DND-41 (cell line): ENCODE measurements around the gene PNKD.

Source experiments
- ATAC-seq: fragments of 200-7000 bp; cut with Tn5 transposase; 3 replicates; pipeline ENCODE4 v1.9.1; 2021; ENCODE audit warnings: low read depth; ENCODE audit not compliant: insufficient read depth
- DNase-seq: peaks from one replicate; pipeline ENCODE4 v3.0.0-alpha.2; 2020
- H2AFZ ChIP-seq: 2 replicates; pipeline ENCODE4 v1.6.0; 2012; ENCODE audit warnings: low read depth, low read length
- H3K27ac ChIP-seq: 2 replicates; pipeline ENCODE4 v1.5.1; 2012; ENCODE audit warnings: low read length, inconsistent platforms
- H3K27me3 ChIP-seq: fragments of 200-600 bp; sonication (generic); 2 replicates; pipeline ENCODE4 v1.6.0; 2012; ENCODE audit warnings: low read length, mild to moderate bottlenecking, inconsistent platforms; ENCODE audit not compliant: insufficient read depth, poor library complexity
- H3K36me3 ChIP-seq: 2 replicates; pipeline ENCODE4 v1.5.1; 2012; ENCODE audit warnings: low read length, inconsistent platforms; ENCODE audit not compliant: insufficient read depth
- H3K4me1 ChIP-seq: 2 replicates; pipeline ENCODE4 v1.5.1; 2012; ENCODE audit warnings: mild to moderate bottlenecking, low read length; ENCODE audit not compliant: insufficient read depth
- H3K4me2 ChIP-seq: 2 replicates; pipeline ENCODE4 v1.6.0; 2012; ENCODE audit warnings: mild to moderate bottlenecking, moderate library complexity, low read length, inconsistent platforms; ENCODE audit not compliant: insufficient read depth
- H3K4me3 ChIP-seq, 2 experiments: fragments of 200-600 bp in 1 of 2; shearing (Covaris generic) in 1 of 2; 2 replicates each; pipeline ENCODE4 v1.5.1; 2012 to 2016; ENCODE audit warnings: inconsistent platforms in 2 of 2, low read length in 2 of 2, mild to moderate bottlenecking in 2 of 2, low read depth in 1 of 2, moderate library complexity in 1 of 2
- H3K79me2 ChIP-seq: 2 replicates; pipeline ENCODE4 v1.6.0; 2012; ENCODE audit warnings: low read length, inconsistent platforms; ENCODE audit not compliant: insufficient read depth
- H3K9ac ChIP-seq: 2 replicates; pipeline ENCODE4 v1.6.0; 2012; ENCODE audit warnings: low read depth, mild to moderate bottlenecking, inconsistent platforms, low read length, moderate library complexity
- H3K9me3 ChIP-seq: 2 replicates; pipeline ENCODE4 v1.5.1; 2012; ENCODE audit warnings: low read length, moderate library complexity, mild to moderate bottlenecking, inconsistent platforms; ENCODE audit not compliant: insufficient read depth, severe bottlenecking
- H4K20me1 ChIP-seq: 2 replicates; pipeline ENCODE4 v1.6.0; 2012; ENCODE audit warnings: low read length; ENCODE audit not compliant: insufficient read depth
- EZH2 ChIP-seq: IDR thresholded peaks from 3 replicates; pipeline ENCODE4 v1.6.1; 2012; ENCODE audit warnings: borderline replicate concordance, low read depth, mild to moderate bottlenecking, moderate library complexity, low read length, inconsistent platforms; ENCODE audit not compliant: severe bottlenecking
- TF ChIP-seq, protein P1 (sequence below): IDR thresholded peaks from 2 replicates; pipeline ENCODE4 v1.5.1; 2012; ENCODE audit warnings: borderline replicate concordance, low read length, moderate library complexity, mild to moderate bottlenecking; ENCODE audit not compliant: poor library complexity, severe bottlenecking; ENCODE audit errors: extremely low read depth

The PNKD gene

DNA sequence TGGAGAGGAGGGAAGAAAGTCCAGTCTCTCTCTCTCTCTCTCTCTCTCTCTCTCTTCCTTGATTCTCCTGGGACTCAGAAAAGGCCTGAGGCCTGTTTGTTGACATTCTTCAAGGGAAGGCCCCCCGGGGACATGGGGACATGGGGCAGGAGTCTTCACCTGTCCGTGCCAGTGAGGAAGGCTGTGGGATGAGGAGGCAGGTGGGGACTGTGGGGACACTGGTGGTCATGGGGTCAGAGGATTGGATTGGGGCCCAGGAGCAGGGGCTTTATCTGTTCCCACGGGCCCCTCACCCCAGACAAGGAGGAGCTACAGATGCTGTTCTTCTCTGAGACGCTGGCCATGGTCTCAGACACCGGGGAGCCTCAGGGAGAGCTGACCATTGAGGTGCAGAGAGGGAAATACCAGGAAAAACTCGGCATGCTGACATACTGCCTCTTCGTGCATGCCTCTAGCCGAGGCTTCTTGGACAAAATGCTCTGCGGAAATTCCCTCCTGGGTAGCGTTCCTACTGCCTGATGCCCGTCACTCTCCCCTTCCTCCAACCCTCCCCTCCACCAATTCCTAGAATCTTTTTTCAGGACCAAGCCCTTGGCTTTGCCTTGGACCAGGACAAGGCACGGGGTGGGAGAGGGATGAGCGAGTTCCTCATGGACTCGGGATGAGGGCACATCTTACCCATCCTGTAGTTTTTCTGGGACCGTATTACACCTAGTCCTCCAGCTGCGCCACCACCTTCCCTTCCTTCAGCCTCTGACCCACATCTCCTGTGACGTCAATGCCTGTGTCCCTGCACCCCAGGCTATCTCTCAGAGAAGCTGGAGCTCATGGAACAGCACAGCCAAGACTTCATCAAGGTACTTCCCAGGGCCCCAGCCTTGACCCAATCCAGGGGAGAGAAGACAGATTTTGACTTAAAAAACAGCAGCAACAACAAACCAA lies 87.2 kb downstream of the PNKD start:
- no peak overlapping the region for H3K9ac ChIP-seq
- no peak overlapping the region for H3K4me2 ChIP-seq
- H3K4me1 ChIP-seq = no peaks in the 10 kb centered on the region
- no peaks in the 10 kb centered on the region for H3K36me3 ChIP-seq
- no peak overlapping the region; the same call in 1 of the 2 replicates for H2AFZ ChIP-seq
- ATAC-seq (no peak; the same call in 2 of the 3 replicates), DNase-seq (no peak)
- no peak overlapping the region for H3K4me3 ChIP-seq
- no peak overlapping the region for H3K27ac ChIP-seq
- no peaks in the 10 kb centered on the region for H3K9me3 ChIP-seq
- TF ChIP-seq EZH2 = no peak
- no peaks in the 10 kb centered on the region for H3K27me3 ChIP-seq
- no peaks in the 10 kb centered on the region for H3K79me2 ChIP-seq
- no peaks in the 10 kb centered on the region for H4K20me1 ChIP-seq

DNA sequence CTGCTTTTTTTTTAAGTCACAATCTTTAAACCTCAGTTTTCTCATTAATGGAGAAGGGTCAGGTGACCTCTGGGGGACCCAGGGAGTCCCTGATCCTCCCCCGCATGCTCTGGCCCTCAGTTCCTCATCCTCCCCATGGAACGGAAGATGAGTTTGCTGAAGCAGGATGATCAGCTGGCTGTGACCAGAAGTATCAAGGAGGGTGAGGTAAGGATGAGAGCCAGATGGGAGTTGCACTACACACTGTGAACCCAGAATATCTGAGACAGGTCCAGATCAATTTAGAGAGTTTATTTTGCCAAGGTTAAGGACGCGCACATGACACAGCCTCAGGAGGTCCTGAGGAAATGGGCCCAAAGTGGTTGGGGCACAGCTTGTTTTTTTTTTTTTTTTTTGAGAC lies 90.1 kb downstream of the PNKD start:
- no peak overlapping the region for H3K9ac ChIP-seq
- DNase-seq (no peak), ATAC-seq (no peak)
- no peak overlapping the region for H3K27ac ChIP-seq
- no peaks in the 10 kb centered on the region for H3K79me2 ChIP-seq
- H3K4me1 ChIP-seq = no peaks in the 10 kb centered on the region
- H3K4me2 ChIP-seq = no peak overlapping the region
- H4K20me1 ChIP-seq = no peaks in the 10 kb centered on the region
- no peak overlapping the region for H3K4me3 ChIP-seq
- no peak overlapping the region for H2AFZ ChIP-seq
- no peaks in the 10 kb centered on the region for H3K27me3 ChIP-seq
- TF ChIP-seq, protein P1, sequence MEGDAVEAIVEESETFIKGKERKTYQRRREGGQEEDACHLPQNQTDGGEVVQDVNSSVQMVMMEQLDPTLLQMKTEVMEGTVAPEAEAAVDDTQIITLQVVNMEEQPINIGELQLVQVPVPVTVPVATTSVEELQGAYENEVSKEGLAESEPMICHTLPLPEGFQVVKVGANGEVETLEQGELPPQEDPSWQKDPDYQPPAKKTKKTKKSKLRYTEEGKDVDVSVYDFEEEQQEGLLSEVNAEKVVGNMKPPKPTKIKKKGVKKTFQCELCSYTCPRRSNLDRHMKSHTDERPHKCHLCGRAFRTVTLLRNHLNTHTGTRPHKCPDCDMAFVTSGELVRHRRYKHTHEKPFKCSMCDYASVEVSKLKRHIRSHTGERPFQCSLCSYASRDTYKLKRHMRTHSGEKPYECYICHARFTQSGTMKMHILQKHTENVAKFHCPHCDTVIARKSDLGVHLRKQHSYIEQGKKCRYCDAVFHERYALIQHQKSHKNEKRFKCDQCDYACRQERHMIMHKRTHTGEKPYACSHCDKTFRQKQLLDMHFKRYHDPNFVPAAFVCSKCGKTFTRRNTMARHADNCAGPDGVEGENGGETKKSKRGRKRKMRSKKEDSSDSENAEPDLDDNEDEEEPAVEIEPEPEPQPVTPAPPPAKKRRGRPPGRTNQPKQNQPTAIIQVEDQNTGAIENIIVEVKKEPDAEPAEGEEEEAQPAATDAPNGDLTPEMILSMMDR = no peak
- no peak for TF ChIP-seq EZH2
- no peaks in the 10 kb centered on the region for H3K9me3 ChIP-seq
- H3K36me3 ChIP-seq = no peaks in the 10 kb centered on the region

DNA sequence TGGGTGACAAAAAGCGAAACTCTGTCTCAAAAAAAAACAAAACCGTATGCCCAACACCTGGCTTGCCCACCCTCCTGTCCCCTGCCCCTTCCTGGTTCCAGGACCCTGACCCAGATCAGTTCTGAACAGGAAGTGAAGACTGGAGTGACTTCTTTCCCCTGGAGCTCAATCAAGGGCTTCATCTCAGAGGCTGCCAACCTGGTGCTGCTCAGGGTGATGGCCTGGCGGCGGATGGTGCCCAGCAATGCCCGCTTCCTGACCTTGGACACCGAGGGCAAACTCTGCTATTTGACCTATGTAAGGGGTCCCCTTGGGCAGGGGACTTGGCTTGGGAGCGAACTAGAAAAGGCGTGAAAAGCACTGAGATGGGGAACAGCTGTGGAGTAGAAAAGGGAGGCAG lies 92.3 kb downstream of the PNKD start:
- H4K20me1 ChIP-seq = no peaks in the 10 kb centered on the region
- H2AFZ ChIP-seq = no peak overlapping the region
- H3K27ac ChIP-seq = no peak overlapping the region
- no peaks in the 10 kb centered on the region for H3K27me3 ChIP-seq
- TF ChIP-seq, protein P1 = no peak
- no peak for TF ChIP-seq EZH2
- H3K4me1 ChIP-seq = no peaks in the 10 kb centered on the region
- ATAC-seq = no peak
- no peaks in the 10 kb centered on the region for H3K9me3 ChIP-seq
- no peak overlapping the region for H3K4me3 ChIP-seq
- no peaks in the 10 kb centered on the region for H3K36me3 ChIP-seq
- DNase-seq = no peak
- H3K79me2 ChIP-seq = no peaks in the 10 kb centered on the region
- no peak overlapping the region for H3K9ac ChIP-seq
- H3K4me2 ChIP-seq = no peak overlapping the region

DNA sequence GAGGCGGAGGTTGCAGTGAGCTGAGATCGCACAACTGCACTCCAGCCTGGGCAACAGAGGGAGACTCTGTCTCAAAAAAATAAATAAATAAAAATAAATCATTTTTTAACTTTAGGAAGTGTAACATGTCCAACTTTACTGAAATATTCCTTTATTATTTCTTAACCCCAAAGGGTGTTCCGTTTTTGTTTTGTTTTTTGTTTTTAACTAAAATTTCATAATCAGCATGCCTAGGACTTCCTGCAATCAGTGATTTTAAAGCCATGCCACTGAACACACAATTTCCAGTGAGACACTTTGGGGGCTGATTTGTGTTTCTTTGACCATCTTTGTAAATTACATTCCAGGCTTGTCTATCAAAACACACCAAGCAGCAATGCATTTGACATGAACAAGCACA lies 93.4 kb downstream of the PNKD start:
- no peak overlapping the region for H2AFZ ChIP-seq
- ATAC-seq = no peak
- no peak overlapping the region for H3K9ac ChIP-seq
- no peaks in the 10 kb centered on the region for H3K9me3 ChIP-seq
- DNase-seq = no peak
- H3K27me3 ChIP-seq = no peaks in the 10 kb centered on the region
- H3K27ac ChIP-seq = no peak overlapping the region
- H3K4me3 ChIP-seq = no peak overlapping the region
- no peaks in the 10 kb centered on the region for H3K4me1 ChIP-seq
- no peaks in the 10 kb centered on the region for H3K79me2 ChIP-seq
- no peaks in the 10 kb centered on the region for H3K36me3 ChIP-seq
- no peaks in the 10 kb centered on the region for H4K20me1 ChIP-seq
- TF ChIP-seq, protein P1 = no peak
- no peak overlapping the region for H3K4me2 ChIP-seq
